A673 (cell line): ENCODE data around the gene OBSCN. TPM values are rescaled to one million over a fixed set of nuclear protein-coding genes. Genes with fewer than 3 reads are reported as not detected.

Experiments used
- BruUV-seq: library from RNA; stranded (reverse); fragments of 400-500 nt; replicated peaks from 2 replicates; lab custom pipeline; 2021; lab: Mats Ljungman, UMichigan
- CTCF ChIA-PET: fragments of 300-600 bp; sonication (Branson Sonifier 250); formaldehyde crosslinking; loops from one replicate; lab custom pipeline; 2022; ENCODE audit warnings: antibody characterized with exemption; lab: Charles Lee
- POLR2A ChIA-PET: fragments of 300-600 bp; sonication (Branson Sonifier 250); formaldehyde crosslinking; loops from one replicate; lab custom pipeline; 2022; ENCODE audit warnings: antibody characterized with exemption; ENCODE audit not compliant: low non-redundant PET; lab: Charles Lee
- DNase-seq: peaks from one replicate; pipeline ENCODE4 v3.0.0-alpha.2; 2015; ENCODE audit warnings: low spot score
- H3K27ac ChIP-seq: fragments of 200-600 bp; sonication (generic); 2 replicates; pipeline ENCODE4 v1.5.1; 2016; ENCODE audit warnings: mixed run types, low read depth, mild to moderate bottlenecking, mixed read lengths, antibody characterized with exemption, low read length; ENCODE audit not compliant: poor library complexity, severe bottlenecking
- H3K27me3 ChIP-seq: fragments of 200-600 bp; sonication (generic); replicated peaks from 2 replicates; pipeline ENCODE4 v1.6.1; 2017; ENCODE audit warnings: mixed run types, low read depth, mild to moderate bottlenecking, mixed read lengths, antibody characterized with exemption, low read length; ENCODE audit not compliant: insufficient read depth, poor library complexity
- H3K36me3 ChIP-seq: fragments of 200-600 bp; sonication (generic); 2 replicates; pipeline ENCODE4 v1.6.1; 2016; ENCODE audit warnings: mixed run types, mild to moderate bottlenecking, mixed read lengths, antibody characterized with exemption, low read length; ENCODE audit not compliant: insufficient read depth, poor library complexity, severe bottlenecking
- H3K4me1 ChIP-seq: fragments of 200-600 bp; sonication (generic); 2 replicates; pipeline ENCODE4 v1.6.1; 2017; ENCODE audit warnings: mixed run types, mild to moderate bottlenecking, mixed read lengths, antibody characterized with exemption, low read length; ENCODE audit not compliant: insufficient read depth, poor library complexity, severe bottlenecking
- H3K4me3 ChIP-seq: fragments of 200-600 bp; sonication (generic); 2 replicates; pipeline ENCODE4 v1.5.1; 2016; ENCODE audit warnings: low read depth, mixed run types, mild to moderate bottlenecking, mixed read lengths, low read length; ENCODE audit not compliant: poor library complexity, severe bottlenecking
- H3K9me3 ChIP-seq: fragments of 200-600 bp; sonication (generic); 2 replicates; pipeline ENCODE4 v1.6.1; 2016; ENCODE audit warnings: mixed run types, low read depth, mild to moderate bottlenecking, mixed read lengths, antibody characterized with exemption, low read length; ENCODE audit not compliant: poor library complexity, severe bottlenecking
- EZH2 ChIP-seq: fragments of 200-600 bp; sonication (generic); IDR thresholded peaks from 2 replicates; pipeline ENCODE4 v1.6.1; 2017; ENCODE audit warnings: borderline replicate concordance, low read depth, mild to moderate bottlenecking, mixed read lengths, antibody characterized with exemption, low read length; ENCODE audit not compliant: poor library complexity, severe bottlenecking
- intact Hi-C: fragments of 100-400 bp; cut with micrococcal nuclease; formaldehyde crosslinking; loops from one replicate; pipeline ENCODE4 v1.10.0; 2022; ENCODE audit not compliant: unreplicated experiment
- total RNA-seq: library from RNA; stranded (reverse); gene quantifications from 2 replicates; pipeline ENCODE4 v1.2.3, GENCODE V29; 2021
- TF ChIP-seq, protein P1 (sequence below): fragments of 300-800, 200-600 bp; sonication (generic); conservative IDR thresholded peaks from 2 replicates; pipeline ENCODE4 v1.5.1; 2017; ENCODE audit warnings: low read depth, mild to moderate bottlenecking, antibody characterized with exemption, low read length, moderate library complexity, mixed read lengths

Gene OBSCN
- total RNA-seq, 1 experiment from 2014 or later: 37.7 TPM

DNA sequence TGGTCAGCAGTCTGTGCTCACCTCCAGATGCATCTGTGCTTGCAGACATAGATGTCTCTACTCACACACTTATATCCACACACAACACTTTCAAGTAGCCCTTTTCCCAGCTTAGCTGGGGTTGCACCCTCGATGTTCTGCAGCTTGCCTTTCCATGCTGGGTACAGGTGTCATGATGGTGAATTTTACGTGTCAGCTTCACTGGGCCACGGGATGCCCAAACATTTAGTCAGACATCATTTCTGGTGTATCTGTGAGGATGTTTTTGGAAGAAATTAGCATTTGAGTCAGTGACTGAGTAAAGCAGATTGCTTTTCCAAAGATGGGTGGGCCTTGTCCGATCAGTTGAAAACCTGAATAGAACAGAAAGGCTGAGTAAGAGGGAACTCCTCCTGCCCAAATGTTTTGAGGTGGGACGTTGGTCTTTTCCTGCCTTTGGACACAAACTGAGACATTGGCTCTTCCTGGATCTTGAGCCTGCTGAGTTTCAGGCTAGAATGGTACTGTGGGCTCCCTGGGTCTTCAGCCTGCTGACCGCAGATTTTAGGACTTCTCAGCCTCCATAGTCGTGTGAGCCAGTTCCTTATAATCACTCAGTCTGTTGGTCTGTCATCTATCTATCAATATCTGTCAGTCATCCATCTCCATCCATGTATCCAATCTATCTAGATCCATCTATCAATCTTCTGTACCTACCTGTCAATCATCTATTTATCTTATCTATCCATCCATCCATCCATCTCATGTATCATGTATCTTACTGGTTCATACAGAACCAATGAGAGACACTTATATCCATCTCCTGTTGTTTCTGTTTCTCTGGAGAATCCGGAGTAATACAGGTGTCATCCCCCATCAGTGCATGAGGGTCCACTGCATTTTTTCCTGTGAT lies 12.7 kb upstream of the OBSCN start:
- DNase-seq: no peak

DNA sequence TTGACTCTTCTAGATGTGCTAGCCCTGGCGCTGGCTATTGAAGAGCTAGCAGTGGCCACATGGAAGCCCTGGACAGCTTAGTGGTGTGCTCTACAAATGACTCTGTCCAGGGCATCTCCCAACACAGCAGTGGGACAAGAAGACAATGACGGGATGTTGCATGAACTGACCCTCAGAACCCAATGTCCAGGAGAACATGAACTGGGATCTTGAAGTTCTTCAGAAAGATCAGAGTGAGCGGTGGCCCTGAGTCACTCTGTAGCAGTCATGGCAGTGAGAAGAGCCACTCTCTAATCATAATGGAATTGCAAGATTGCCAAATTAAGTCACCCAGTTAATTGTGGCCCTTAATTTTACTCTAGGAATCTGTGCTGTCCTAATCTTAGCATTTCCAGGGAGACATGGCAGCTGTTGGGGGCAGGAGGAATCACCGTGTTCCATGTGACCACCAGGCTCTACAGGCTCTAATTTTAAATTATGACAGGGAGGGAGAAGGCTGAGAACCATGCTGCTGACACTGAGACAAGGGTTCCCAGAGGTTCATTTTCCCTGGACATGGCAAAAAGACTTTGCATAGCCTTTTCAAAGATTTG lies 10.2 kb upstream of the OBSCN start:
- BruUV-seq: no TSS peak
- TF ChIP-seq, protein P1, sequence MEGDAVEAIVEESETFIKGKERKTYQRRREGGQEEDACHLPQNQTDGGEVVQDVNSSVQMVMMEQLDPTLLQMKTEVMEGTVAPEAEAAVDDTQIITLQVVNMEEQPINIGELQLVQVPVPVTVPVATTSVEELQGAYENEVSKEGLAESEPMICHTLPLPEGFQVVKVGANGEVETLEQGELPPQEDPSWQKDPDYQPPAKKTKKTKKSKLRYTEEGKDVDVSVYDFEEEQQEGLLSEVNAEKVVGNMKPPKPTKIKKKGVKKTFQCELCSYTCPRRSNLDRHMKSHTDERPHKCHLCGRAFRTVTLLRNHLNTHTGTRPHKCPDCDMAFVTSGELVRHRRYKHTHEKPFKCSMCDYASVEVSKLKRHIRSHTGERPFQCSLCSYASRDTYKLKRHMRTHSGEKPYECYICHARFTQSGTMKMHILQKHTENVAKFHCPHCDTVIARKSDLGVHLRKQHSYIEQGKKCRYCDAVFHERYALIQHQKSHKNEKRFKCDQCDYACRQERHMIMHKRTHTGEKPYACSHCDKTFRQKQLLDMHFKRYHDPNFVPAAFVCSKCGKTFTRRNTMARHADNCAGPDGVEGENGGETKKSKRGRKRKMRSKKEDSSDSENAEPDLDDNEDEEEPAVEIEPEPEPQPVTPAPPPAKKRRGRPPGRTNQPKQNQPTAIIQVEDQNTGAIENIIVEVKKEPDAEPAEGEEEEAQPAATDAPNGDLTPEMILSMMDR: no peak
- no peak for TF ChIP-seq EZH2
- H3K9me3 ChIP-seq: peaks cover 17% of the 10 kb centered on the region
- ChIA-PET CTCF (no interaction called here), POLR2A (interaction anchor here (0.5 kb wide), 1 partner anchor 119 kb away, joined by 5 read pairs; no protein-coding TSS in a partner anchor)
- no peak overlapping the region for H3K4me3 ChIP-seq
- no peaks in the 10 kb centered on the region for H3K4me1 ChIP-seq
- no peak for DNase-seq
- no peak overlapping the region for H3K27ac ChIP-seq
- no peaks in the 10 kb centered on the region for H3K27me3 ChIP-seq
- intact Hi-C loops: no loop called here
- H3K36me3 ChIP-seq: no peaks in the 10 kb centered on the region

More for the DNA sequence above, 12.7 kb upstream of the OBSCN start:
- Histone ChIP-seq H3K9me3 (peaks cover 17% of the 10 kb centered on the region), H3K36me3 (no peaks in the 10 kb centered on the region), H3K4me3 (no peak overlapping the region), H3K27me3 (no peaks in the 10 kb centered on the region), H3K4me1 (no peaks in the 10 kb centered on the region), H3K27ac (no peak overlapping the region)
- intact Hi-C loops: no loop called here
- BruUV-seq: no TSS peak
- POLR2A ChIA-PET: no interaction called here
- no peak for TF ChIP-seq EZH2
- TF ChIP-seq, protein P1: no peak
- CTCF ChIA-PET: no interaction called here

DNA sequence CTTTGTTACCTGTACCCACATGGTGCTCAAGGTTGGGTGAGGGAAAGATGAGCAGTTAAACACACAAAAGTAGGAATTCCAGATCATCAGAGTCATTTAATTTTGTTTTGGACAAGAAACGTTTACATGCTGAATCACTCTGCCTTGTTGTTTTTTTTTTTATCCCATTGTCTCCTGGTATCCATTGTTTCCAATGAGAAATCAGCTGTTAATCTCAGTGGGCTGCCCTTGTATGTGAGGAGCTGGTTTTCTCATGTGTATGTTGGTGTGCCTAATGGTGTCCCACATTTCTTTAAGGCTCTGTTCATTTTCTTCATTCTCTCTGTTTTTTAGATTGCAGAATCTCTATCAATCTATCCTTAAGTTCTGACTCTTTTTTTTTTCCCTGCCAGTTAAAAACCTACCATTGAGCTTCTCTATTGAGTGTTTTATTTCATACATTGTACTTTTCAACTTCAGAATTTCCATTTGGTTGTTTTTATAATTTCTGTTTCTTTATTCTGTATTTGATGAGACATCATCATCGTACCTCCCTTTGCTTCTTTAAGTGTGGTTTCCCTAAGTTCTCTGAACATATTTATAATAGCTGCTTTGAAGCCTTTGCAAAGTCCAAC lies 8.8 kb upstream of the OBSCN start:
- Histone ChIP-seq H3K9me3 (peaks cover 17% of the 10 kb centered on the region), H3K27ac (no peak overlapping the region), H3K4me1 (no peaks in the 10 kb centered on the region), H3K36me3 (no peaks in the 10 kb centered on the region), H3K27me3 (no peaks in the 10 kb centered on the region), H3K4me3 (no peak overlapping the region)
- CTCF ChIA-PET: interaction anchor here (0.6 kb wide), 2 partner anchors 14 to 34 kb away, joined by 4 to 7 read pairs; no protein-coding TSS in a partner anchor
- DNase-seq: no peak
- POLR2A ChIA-PET: no interaction called here
- no peak for TF ChIP-seq EZH2
- TF ChIP-seq, protein P1: no peak
- BruUV-seq: no TSS peak
- intact Hi-C loops: no loop called here
